ENCODE results near the gene AMDHD2.
"Not testable (repeated sequence)": the region's sequence is repeated elsewhere in the genome, so short reads cannot be mapped to it uniquely, and the experiment has no call there.

Gene AMDHD2

GRCh38 chr16:2535625-2536013 is 15.4 kb downstream of the AMDHD2 start:
- no peak for DNase-seq

- peak; percentile 92 to 93 for DNase-seq
These were observed 17.5 kb downstream of the AMDHD2 start, which contains the start of gene PDPK1 for GRCh38 chr16:2537451-2538379. Gene PDPK1 (plus strand): TSS chr16:2538021. CDS start chr16:2538113, 92 bp downstream.

- DNase-seq, result not testable (repeated sequence)
These were observed 19.1 kb downstream of the AMDHD2 start for GRCh38 chr16:2539192-2539844.

- DNase-seq, result peak; percentile 44 to 50
These were observed 19.8 kb downstream of the AMDHD2 start for GRCh38 chr16:2539845-2540458.

- not testable (repeated sequence) for DNase-seq
These were observed 20.7 kb downstream of the AMDHD2 start for GRCh38 chr16:2540912-2541311.

- not testable (repeated sequence) for DNase-seq
These were observed 21.2 kb downstream of the AMDHD2 start for GRCh38 chr16:2541409-2541808.

GRCh38 chr16:2543771-2544170 is 23.6 kb downstream of the AMDHD2 start:
- DNase-seq, result not testable (repeated sequence)

- DNase-seq, result not testable (repeated sequence)
These were observed 30.2 kb downstream of the AMDHD2 start for GRCh38 chr16:2550283-2550878.

- DNase-seq, result not testable (repeated sequence)
These were observed 31.3 kb downstream of the AMDHD2 start for GRCh38 chr16:2551420-2551889.

- DNase-seq, result not testable (repeated sequence)
These were observed 34.7 kb downstream of the AMDHD2 start for GRCh38 chr16:2554709-2555425.

GRCh38 chr16:2557150-2557549 is 37.0 kb downstream of the AMDHD2 start:
- not testable (repeated sequence) for DNase-seq

GRCh38 chr16:2560131-2560797 is 40.1 kb downstream of the AMDHD2 start:
- DNase-seq, result not testable (repeated sequence)

GRCh38 chr16:2560798-2561133 is 40.6 kb downstream of the AMDHD2 start:
- DNase-seq, result peak; percentile 63 to 76

- DNase-seq, result not testable (repeated sequence)
These were observed 47.3 kb downstream of the AMDHD2 start for GRCh38 chr16:2567506-2567905.

GRCh38 chr16:2568573-2568972 is 48.4 kb downstream of the AMDHD2 start:
- not testable (repeated sequence) for DNase-seq

- not testable (repeated sequence) for DNase-seq
These were observed 52.5 kb downstream of the AMDHD2 start for GRCh38 chr16:2572704-2573103.

GRCh38 chr16:2575839-2576238 is 55.7 kb downstream of the AMDHD2 start:
- not testable (repeated sequence) for DNase-seq

- DNase-seq, result not testable (repeated sequence)
These were observed 56.9 kb downstream of the AMDHD2 start for GRCh38 chr16:2577044-2577443.

- not testable (repeated sequence) for DNase-seq
These were observed 58.7 kb downstream of the AMDHD2 start for GRCh38 chr16:2578905-2579304.

GRCh38 chr16:2580143-2580542 is 60.0 kb downstream of the AMDHD2 start:
- DNase-seq, result not testable (repeated sequence)

- not testable (repeated sequence) for DNase-seq
These were observed 60.6 kb downstream of the AMDHD2 start for GRCh38 chr16:2580818-2581217.

All from stimulated activated CD4-positive, alpha-beta T cell treated with anti-CD3 and anti-CD28 coated beads, Interleukin-2, amount 100 ng/mL, for 24 hours (primary cell).